AG10803 (cell line): ENCODE measurements around the gene KCNRG.
"Not testable (repeated sequence)": the region's sequence is repeated elsewhere in the genome, so short reads cannot be mapped to it uniquely, and the experiment has no call there.

Experiments used
- DNase-seq: peaks from one replicate; pipeline ENCODE4 v3.0.0; 2010; ENCODE audit warnings: low read depth
- H3K4me3 ChIP-seq: 2 replicates; pipeline ENCODE4 v1.5.1; 2011; ENCODE audit warnings: mild to moderate bottlenecking, low read length, control low read depth
- TF ChIP-seq, protein P1 (sequence below): conservative IDR thresholded peaks from 2 replicates; pipeline ENCODE4 v1.5.1; 2011; ENCODE audit warnings: mild to moderate bottlenecking, low read length, control low read depth, inconsistent platforms

KCNRG gene

DNA sequence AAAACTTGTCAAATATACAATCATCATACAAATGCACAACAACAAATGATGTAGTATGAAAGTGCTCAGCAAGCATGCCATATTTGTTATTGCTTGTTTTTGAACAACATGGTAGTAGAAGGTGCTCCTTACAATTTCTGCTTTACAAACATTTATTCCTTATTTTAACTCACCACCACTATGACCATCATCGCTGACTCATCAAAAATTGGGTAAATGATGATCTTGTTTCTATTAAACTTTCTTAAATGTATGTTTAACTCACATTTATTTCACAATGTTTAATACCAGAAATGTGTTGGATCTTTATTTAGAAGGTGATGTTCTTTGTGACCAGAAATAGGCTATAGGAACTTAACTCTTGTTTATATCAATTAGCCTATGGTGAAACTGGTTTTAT is 45.5 kb downstream of the KCNRG start:
- no peak for DNase-seq
- TF ChIP-seq, protein P1, sequence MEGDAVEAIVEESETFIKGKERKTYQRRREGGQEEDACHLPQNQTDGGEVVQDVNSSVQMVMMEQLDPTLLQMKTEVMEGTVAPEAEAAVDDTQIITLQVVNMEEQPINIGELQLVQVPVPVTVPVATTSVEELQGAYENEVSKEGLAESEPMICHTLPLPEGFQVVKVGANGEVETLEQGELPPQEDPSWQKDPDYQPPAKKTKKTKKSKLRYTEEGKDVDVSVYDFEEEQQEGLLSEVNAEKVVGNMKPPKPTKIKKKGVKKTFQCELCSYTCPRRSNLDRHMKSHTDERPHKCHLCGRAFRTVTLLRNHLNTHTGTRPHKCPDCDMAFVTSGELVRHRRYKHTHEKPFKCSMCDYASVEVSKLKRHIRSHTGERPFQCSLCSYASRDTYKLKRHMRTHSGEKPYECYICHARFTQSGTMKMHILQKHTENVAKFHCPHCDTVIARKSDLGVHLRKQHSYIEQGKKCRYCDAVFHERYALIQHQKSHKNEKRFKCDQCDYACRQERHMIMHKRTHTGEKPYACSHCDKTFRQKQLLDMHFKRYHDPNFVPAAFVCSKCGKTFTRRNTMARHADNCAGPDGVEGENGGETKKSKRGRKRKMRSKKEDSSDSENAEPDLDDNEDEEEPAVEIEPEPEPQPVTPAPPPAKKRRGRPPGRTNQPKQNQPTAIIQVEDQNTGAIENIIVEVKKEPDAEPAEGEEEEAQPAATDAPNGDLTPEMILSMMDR = no peak
- H3K4me3 ChIP-seq = no peak overlapping the region

DNA sequence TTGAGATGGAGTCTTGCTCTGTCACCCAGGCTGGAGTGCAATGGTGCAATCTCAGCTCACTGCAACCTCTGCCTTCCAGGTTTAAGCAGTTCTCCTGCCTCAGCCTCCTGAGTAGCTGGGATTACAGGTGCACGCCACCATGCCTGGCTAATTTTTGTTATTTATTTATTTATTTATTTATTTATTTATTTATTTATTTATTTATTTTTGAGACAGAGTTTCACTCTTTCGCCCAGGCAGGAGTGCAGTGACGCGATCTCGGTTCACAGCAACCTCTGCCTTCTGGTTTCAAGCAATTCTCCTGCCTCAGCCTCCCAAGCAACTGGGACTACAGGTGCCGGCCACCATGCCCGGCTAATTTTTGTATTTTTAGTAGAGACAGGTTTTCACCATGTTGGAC is 47.1 kb downstream of the KCNRG start:
- DNase-seq, H3K4me3 ChIP-seq: not testable (repeated sequence)

DNA sequence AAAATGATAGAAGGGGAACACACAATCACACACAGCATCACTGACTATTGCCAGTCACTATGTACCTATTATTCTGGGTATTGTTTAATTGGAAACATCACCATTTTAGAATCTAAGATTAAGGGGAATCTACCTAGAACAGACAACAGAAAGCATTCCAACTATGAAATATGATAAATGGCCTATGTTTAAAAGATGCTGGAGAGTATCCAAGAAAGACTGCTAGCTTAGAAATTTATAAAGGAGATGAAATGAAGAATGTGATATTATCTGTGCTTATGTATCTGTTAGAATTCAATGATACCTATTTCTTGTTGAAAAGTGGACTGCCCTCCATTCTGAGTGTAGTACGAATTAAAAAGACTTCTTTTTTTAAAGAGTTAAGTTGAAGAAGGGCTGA is 50.5 kb downstream of the KCNRG start:
- DNase-seq = no peak
- no peak overlapping the region for H3K4me3 ChIP-seq
- TF ChIP-seq, protein P1 = no peak

DNA sequence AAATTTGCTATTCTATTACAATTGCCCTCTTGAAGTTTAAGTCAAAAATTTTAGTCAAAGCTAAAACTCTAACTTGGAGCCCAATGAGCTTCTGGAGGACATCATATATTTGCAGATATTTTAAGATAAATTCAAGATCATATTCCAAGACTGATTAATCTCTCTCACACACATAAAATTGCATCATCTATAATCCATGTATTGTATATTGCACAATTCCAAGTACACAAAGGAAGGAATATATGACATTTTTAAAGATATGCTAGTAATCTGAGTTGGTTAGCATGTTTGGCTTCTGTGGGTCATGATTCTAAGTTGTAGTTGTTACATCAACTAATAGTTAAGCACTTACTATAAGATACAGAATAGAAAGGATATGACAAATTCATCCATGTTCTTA is 53.3 kb downstream of the KCNRG start:
- no peak for DNase-seq
- TF ChIP-seq, protein P1 = no peak

DNA sequence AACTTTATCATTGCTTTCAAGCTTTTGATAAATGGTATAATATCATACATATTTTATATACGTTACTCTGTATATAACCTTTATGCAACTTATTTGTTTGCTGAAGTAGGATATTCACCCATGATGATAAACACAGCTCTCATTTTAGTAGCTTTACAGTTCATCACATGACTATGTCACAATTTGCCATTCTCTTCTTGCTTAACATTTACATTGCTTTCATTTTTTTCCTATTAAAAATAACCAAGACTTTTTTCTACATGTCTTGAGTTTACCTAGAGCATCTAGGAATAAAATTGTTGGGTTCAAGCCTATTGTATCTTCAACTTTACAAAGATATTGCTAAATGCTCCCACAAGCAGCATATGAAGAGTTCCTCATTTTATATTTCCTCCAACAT is 54.0 kb downstream of the KCNRG start:
- TF ChIP-seq, protein P1 = no peak
- peak; percentile 58 for DNase-seq
- no peak overlapping the region for H3K4me3 ChIP-seq

More for the DNA sequence above, 53.3 kb downstream of the KCNRG start:
- no peak overlapping the region for H3K4me3 ChIP-seq

DNA sequence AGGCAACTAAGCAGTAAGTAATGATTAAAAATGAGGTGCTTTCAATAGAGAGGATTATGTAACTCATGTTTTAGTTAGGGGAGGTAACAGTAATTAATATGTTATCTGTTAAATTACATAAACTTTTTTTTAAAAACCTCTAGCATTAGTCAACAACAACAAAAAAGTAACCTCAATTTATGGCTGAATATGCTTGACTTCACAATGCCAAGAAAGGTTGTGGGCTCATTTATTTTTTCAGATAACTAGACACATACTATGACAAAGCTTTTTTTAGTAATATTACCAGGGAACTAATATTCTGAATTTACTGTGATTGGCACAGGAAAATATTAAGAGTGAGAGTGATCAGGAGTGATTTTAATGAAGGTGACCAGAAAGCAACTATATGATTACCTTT is 54.9 kb downstream of the KCNRG start:
- DNase-seq = no peak
- H3K4me3 ChIP-seq = no peak overlapping the region
- TF ChIP-seq, protein P1 = no peak
